K562 (cell line): ENCODE measurements around the gene PRM2. TPM values are rescaled to one million over a fixed set of nuclear protein-coding genes. Genes with fewer than 3 reads are reported as not detected.

ENCODE experiments used
- ATAC-seq: fragments of 200-7000 bp; cut with Tn5 transposase; 3 replicates; pipeline ENCODE4 v1.9.1; 2020; ENCODE audit warnings: moderate library complexity
- BruUV-seq: library from RNA; stranded (reverse); fragments of 400-500 nt; replicated peaks from 2 replicates; lab custom pipeline; 2021; lab: Mats Ljungman, UMichigan
- CTCF ChIA-PET: fragments of 300-600 bp; formaldehyde crosslinking; extraction: SDS; loops from one replicate; lab custom pipeline; 2021; ENCODE audit warnings: low intra/inter-chr PET ratio; lab: Yijun Ruan, JAX
- POLR2A ChIA-PET: fragments of 300-600, 350-650 bp; sonication (Branson Sonifier 250); formaldehyde crosslinking; extraction: SDS; loops from one replicate; lab custom pipeline; 2021; ENCODE audit warnings: antibody characterized with exemption, inconsistent platforms; lab: Yijun Ruan, JAX
- DNase-seq, 4 experiments: peaks; one replicate each; pipeline versions ENCODE4 v3.0.0 to v3.0.0-alpha.2; 2011 to 2018; ENCODE audit warnings: low spot score in 3 of 4, mixed read lengths in 3 of 4; ENCODE audit errors: extremely low read depth in 1 of 4
- FAIRE-seq: peaks from 2 replicates; lab custom pipeline; 2011; peaks lifted over from hg19 to GRCh38; lab: Jason Lieb, UNC
- H2AFZ ChIP-seq: 2 replicates; pipeline ENCODE4 v1.6.0; 2011; ENCODE audit warnings: low read depth, low read length, control low read depth, inconsistent platforms
- H3K27ac ChIP-seq: fragments of 200-600 bp; 3 replicates; pipeline ENCODE4 v1.8.0; 2011; ENCODE audit warnings: low read depth, mild to moderate bottlenecking, control low read depth, inconsistent platforms, low read length, moderate library complexity, mixed read lengths; ENCODE audit errors: extremely low read depth
- H3K27me3 ChIP-seq, 2 experiments: fragments of 300-600 bp in 1 of 2; 2 replicates in 1 of 2; 3 replicates in 1 of 2; pipeline versions ENCODE4 v1.6.0 to v1.8.0; 2011; ENCODE audit warnings: inconsistent platforms in 2 of 2, low read length in 2 of 2, mild to moderate bottlenecking in 1 of 2, mixed read lengths in 1 of 2, moderate library complexity in 1 of 2; ENCODE audit not compliant: control insufficient read depth in 2 of 2, insufficient read depth in 2 of 2
- H3K36me3 ChIP-seq: fragments of 300-600 bp; 3 replicates; pipeline ENCODE4 v1.8.0; 2011; ENCODE audit warnings: mild to moderate bottlenecking, low read length, inconsistent platforms; ENCODE audit not compliant: control insufficient read depth, insufficient read depth
- H3K4me1 ChIP-seq, 2 experiments: fragments of 200-600 bp in 1 of 2; replicated peaks in 1 of 2; 2 replicates in 1 of 2; 3 replicates in 1 of 2; pipeline versions ENCODE4 v1.5.1 to v1.8.0; 2011; ENCODE audit warnings: inconsistent platforms in 2 of 2, low read length in 2 of 2, mild to moderate bottlenecking in 1 of 2, mixed read lengths in 1 of 2, moderate library complexity in 1 of 2; ENCODE audit not compliant: control insufficient read depth in 2 of 2, insufficient read depth in 2 of 2
- H3K4me2 ChIP-seq: 2 replicates; pipeline ENCODE4 v1.6.1; 2011; ENCODE audit warnings: low read length, control low read depth, inconsistent platforms, mixed read lengths; ENCODE audit not compliant: insufficient read depth
- H3K4me3 ChIP-seq: fragments of 200-600 bp; sonication (generic), shearing (Covaris generic); 2 replicates; pipeline ENCODE4 v1.5.1; 2016; ENCODE audit warnings: control low read depth, inconsistent platforms
- H3K79me2 ChIP-seq: fragments of 200-600 bp; 3 replicates; pipeline ENCODE4 v1.8.0; 2011; ENCODE audit warnings: low read length, inconsistent platforms; ENCODE audit not compliant: control insufficient read depth, insufficient read depth
- H3K9ac ChIP-seq, 2 experiments: 2 replicates each; pipeline versions ENCODE4 v1.6.0 to v1.6.1; 2011; ENCODE audit warnings: low read depth in 2 of 2, low read length in 2 of 2, control low read depth in 1 of 2, inconsistent platforms in 1 of 2, mild to moderate bottlenecking in 1 of 2, mixed read lengths in 1 of 2; ENCODE audit not compliant: insufficient read depth in 1 of 2
- H3K9me1 ChIP-seq: one replicate; pipeline ENCODE4 v1.6.0; 2011; ENCODE audit warnings: inconsistent platforms, mild to moderate bottlenecking, low read length, moderate library complexity; ENCODE audit not compliant: control insufficient read depth, insufficient read depth
- H3K9me3 ChIP-seq: replicated peaks from 2 replicates; pipeline ENCODE4 v1.5.1; 2011; ENCODE audit warnings: low read depth, low read length, inconsistent platforms; ENCODE audit not compliant: control insufficient read depth, insufficient read depth
- H4K20me1 ChIP-seq: replicated peaks from 2 replicates; pipeline ENCODE4 v1.6.1; 2011; ENCODE audit warnings: low read length, inconsistent platforms, mixed read lengths; ENCODE audit not compliant: control insufficient read depth, insufficient read depth
- CGGBP1 ChIP-seq: fragments of 250-450 bp; sonication (Bioruptor Pico); IDR thresholded peaks from 2 replicates; pipeline ENCODE4 v1.9.0; 2021; ENCODE audit warnings: mild to moderate bottlenecking
- FOXA3 ChIP-seq, 2 experiments: fragments of 450-650 bp in 1 of 2; sonication (generic) in 1 of 2; formaldehyde crosslinking; IDR thresholded peaks in 1 of 2; conservative IDR thresholded peaks in 1 of 2; 2 replicates each; pipeline versions ENCODE4 v1.4.0 to v1.8.0; 2020 to 2022; ENCODE audit warnings: mild to moderate bottlenecking in 2 of 2, missing genetic modification reagents in 1 of 2
- MECOM ChIP-seq: fragments of 250-450 bp; sonication (Bioruptor Pico); IDR thresholded peaks from 2 replicates; pipeline ENCODE4 v1.8.0; 2022; ENCODE audit warnings: inconsistent platforms
- RERE ChIP-seq: sonication (generic); formaldehyde crosslinking; IDR thresholded peaks from 2 replicates; pipeline ENCODE4 v1.8.0; 2023; ENCODE audit warnings: missing genetic modification reagents, mild to moderate bottlenecking, borderline replicate concordance
- SMAD4 ChIP-seq: fragments of 250-450 bp; sonication (Bioruptor Pico); conservative IDR thresholded peaks from 2 replicates; pipeline ENCODE4 v1.8.0; 2021; ENCODE audit warnings: inconsistent platforms, mild to moderate bottlenecking, moderate library complexity
- TRIM25 ChIP-seq: fragments of 450-650 bp; IDR thresholded peaks from 2 replicates; pipeline ENCODE4 v1.7.0; 2016; ENCODE audit warnings: borderline replicate concordance
- ZC3H4 ChIP-seq: sonication (generic); formaldehyde crosslinking; IDR thresholded peaks from 2 replicates; pipeline ENCODE4 v1.9.0; 2021; ENCODE audit warnings: missing genetic modification reagents, borderline replicate concordance
- ZNF143 ChIP-seq: sonication (generic); formaldehyde crosslinking; IDR thresholded peaks from 2 replicates; pipeline ENCODE4 v1.9.0; 2022; ENCODE audit warnings: mild to moderate bottlenecking, missing genetic modification reagents
- ZNF184 ChIP-seq: sonication (generic); formaldehyde crosslinking; IDR thresholded peaks from 2 replicates; pipeline ENCODE4 v1.5.0; 2020; ENCODE audit warnings: missing genetic modification reagents
- ZNF445 ChIP-seq: fragments of 250-450 bp; sonication (Bioruptor Pico); IDR thresholded peaks from 2 replicates; pipeline ENCODE4 v1.4.0; 2020; ENCODE audit warnings: low read depth, mild to moderate bottlenecking, moderate library complexity
- WGBS: fragments of 100-300 bp; shearing (Covaris generic); methylation state at CpG from one replicate; pipeline ENCODE4 v1.1.6; 2016; ENCODE audit warnings: low coverage, mixed read lengths; ENCODE audit not compliant: insufficient coverage; ENCODE audit errors: missing lambda C conversion rate; 5-methylcytosine and 5-hydroxymethylcytosine counted together
- in situ Hi-C: fragments of 300-500 bp; cut with MboI; formaldehyde crosslinking; loops from 4 replicates; pipeline ENCODE4 v1.15.0; 2018; ENCODE audit warnings: inconsistent platforms, mixed read lengths
- intact Hi-C: fragments of 100-400 bp; cut with micrococcal nuclease; formaldehyde crosslinking; loops from 2 replicates; pipeline ENCODE4 v1.14.2; 2022
- polyA plus RNA-seq, 8 experiments: library from polyadenylated mRNA; depleted of rRNA in 4 of 8; stranded (reverse) in 5 of 8; unstranded in 3 of 8; fragments of >200 nt; fragmentation: Nextera tagmentation in 2 of 8; fragmentation: Illumina TruSeq in 1 of 8; extraction: Ambion mirVana in 2 of 8; extraction: Trizol in 1 of 8; gene quantifications; 2 replicates each; pipeline versions ENCODE4 v1.2.1 to v1.2.3, GENCODE V29; 2011 to 2014; ENCODE audit warnings: inconsistent platforms in 1 of 8, missing spikeins in 1 of 8
- total RNA-seq, 7 experiments: library from RNA; depleted of rRNA in 6 of 7; stranded (reverse); fragments of >200 nt in 6 of 7; fragmentation: Illumina TruSeq in 2 of 7; extraction: Trizol in 2 of 7; gene quantifications; 2 replicates each; pipeline versions ENCODE4 v1.2.1 to v1.2.3, GENCODE V29; 2011 to 2021; ENCODE audit warnings: low replicate concordance in 1 of 7
- TF ChIP-seq, protein P1 (sequence below): sonication (generic); formaldehyde crosslinking; IDR thresholded peaks from 2 replicates; pipeline ENCODE4 v1.8.1; 2023; ENCODE audit warnings: mild to moderate bottlenecking, missing genetic modification reagents, moderate library complexity

Gene PRM2
- total and polyA plus RNA-seq, 9 of the 15 experiments (the other 6 are each of a cell fraction or from before 2014, with no cell fraction given): not detected

DNA sequence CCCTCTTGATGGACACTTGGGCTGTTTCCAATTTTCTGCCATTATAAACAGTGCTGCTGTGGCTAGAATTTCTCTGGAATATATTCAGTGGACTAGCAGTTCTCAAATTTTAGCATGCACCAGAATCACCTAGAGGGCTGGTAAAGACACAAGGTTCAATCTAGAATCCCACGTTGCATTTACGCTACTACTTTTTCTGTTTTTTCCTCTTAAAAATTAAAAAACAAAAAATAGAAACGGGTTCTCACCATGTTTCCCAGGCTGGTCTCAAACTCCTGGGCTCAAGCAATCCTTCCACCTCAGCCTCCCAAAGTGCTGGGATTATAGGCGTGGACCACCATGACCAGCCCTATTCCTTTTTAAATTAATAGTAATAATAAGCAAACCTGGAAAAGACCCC, 19.4 kb upstream of the PRM2 start (continued):
- TF ChIP-seq RERE: no peak
- TF ChIP-seq, all 486 proteins: peak for 0

DNA sequence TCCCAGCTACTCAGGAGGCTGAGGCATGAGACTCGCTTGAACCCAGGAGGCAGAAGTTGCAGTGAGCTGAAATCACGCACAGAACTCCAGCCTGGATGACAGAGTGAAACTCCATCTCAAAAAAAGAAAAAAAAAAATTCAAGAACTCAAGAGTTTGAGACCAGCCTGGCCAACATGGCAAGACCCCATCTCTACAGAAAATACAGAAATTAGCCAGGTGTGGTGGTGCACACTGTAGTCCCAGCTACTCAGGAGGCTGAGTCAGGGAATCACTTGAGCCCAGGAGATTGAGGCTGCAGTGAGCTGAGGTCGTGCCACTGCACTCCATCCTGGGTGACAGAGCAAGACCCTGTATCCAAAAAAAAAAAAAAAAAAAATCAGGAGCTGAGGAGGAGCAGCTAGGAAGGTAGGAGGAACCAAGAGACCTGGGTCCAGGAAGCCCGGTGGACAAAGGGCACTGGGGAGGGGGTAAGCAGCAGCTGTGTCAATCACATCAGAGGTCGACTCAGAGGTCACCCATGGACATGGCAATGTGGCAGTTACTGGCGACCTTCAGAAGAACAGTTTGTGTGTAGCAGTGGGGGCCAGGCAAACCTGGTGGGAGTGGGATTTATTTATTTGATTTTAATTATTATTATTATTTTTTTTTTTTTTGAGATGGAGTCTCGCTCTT, 15.9 kb upstream of the PRM2 start:
- in situ Hi-C loops: no loop called here
- WGBS: 12% methylated on average over 7 of the region's 7 CpGs
- Histone ChIP-seq H3K4me3 (no peak overlapping the region), H3K9ac (no peak overlapping the region), H3K9me3 (no peaks in the 10 kb centered on the region), H3K36me3 (no peaks in the 10 kb centered on the region), H3K79me2 (no peaks in the 10 kb centered on the region), H4K20me1 (no peaks in the 10 kb centered on the region), H3K27me3 (peaks cover 9 to 40% of the 10 kb centered on the region in 2 experiments), H3K9me1 (no peaks in the 10 kb centered on the region), H3K27ac (no peak overlapping the region), H3K4me1 (peaks cover 0 to 5% of the 10 kb centered on the region in 2 experiments; a peak in 3 of 5 replicates), H3K4me2 (no peak overlapping the region), H2AFZ (no peak overlapping the region)
- no peak for FAIRE-seq
- ATAC-seq: no peak
- DNase-seq: no peak
- CTCF ChIA-PET: no interaction called here
- intact Hi-C loops: no loop called here
- no TSS peak for BruUV-seq
- POLR2A ChIA-PET: interaction anchor here (0.6 kb wide), 1 partner anchor 12 kb away, joined by 4 read pairs; no protein-coding TSS in a partner anchor
- TF ChIP-seq CGGBP1 (no peak), MECOM (CRISPR knock-in tag) (no peak), ZNF184 (CRISPR knock-in tag) (no peak), SMAD4 (no peak), ZNF143 (CRISPR knock-in tag) (no peak), FOXA3 (CRISPR knock-in tag; conservative IDR thresholded peaks at IDR 0.05 in 1 of 2, IDR thresholded peaks at IDR 0.05 in 1 of 2) (no peak), TRIM25 (no peak), ZC3H4 (CRISPR knock-in tag) (no peak), ZNF445 (CRISPR knock-in tag) (no peak)
- TF ChIP-seq, protein P1, sequence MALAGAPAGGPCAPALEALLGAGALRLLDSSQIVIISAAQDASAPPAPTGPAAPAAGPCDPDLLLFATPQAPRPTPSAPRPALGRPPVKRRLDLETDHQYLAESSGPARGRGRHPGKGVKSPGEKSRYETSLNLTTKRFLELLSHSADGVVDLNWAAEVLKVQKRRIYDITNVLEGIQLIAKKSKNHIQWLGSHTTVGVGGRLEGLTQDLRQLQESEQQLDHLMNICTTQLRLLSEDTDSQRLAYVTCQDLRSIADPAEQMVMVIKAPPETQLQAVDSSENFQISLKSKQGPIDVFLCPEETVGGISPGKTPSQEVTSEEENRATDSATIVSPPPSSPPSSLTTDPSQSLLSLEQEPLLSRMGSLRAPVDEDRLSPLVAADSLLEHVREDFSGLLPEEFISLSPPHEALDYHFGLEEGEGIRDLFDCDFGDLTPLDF (CRISPR knock-in tag): no peak
